Stimulated activated CD8-positive, alpha-beta memory T cell treated with anti-CD3 and anti-CD28 coated beads, Interleukin-2, amount 100 ng/mL, for 48 hours (primary cell): ENCODE results near the gene GADD45B.
"Not testable (repeated sequence)": the region's sequence is repeated elsewhere in the genome, so short reads cannot be mapped to it uniquely, and the experiment has no call there.

Experiments used
- DNase-seq, 2 donors: peaks; one replicate each; pipeline ENCODE4 v3.0.0-alpha.2; 2020; ENCODE audit warnings: low read depth in 2 of 2

GADD45B gene

GRCh38 chr19:2514981-2515518 lies 39.1 kb downstream of the GADD45B start:
- no peak for DNase-seq

- no peak for DNase-seq
Observed at GRCh38 chr19:2516727-2517126, 40.8 kb downstream of the GADD45B start.

- DNase-seq: no peak
Observed at GRCh38 chr19:2517881-2518601, 42.1 kb downstream of the GADD45B start.

- DNase-seq: not testable (repeated sequence)
Observed at GRCh38 chr19:2518856-2519255, 42.9 kb downstream of the GADD45B start.

- no peak for DNase-seq
Observed at GRCh38 chr19:2519482-2519881, 43.6 kb downstream of the GADD45B start.

GRCh38 chr19:2523630-2524311 lies 47.8 kb downstream of the GADD45B start:
- DNase-seq: no peak

- DNase-seq: no peak
Observed at GRCh38 chr19:2524361-2524839, 48.5 kb downstream of the GADD45B start.

GRCh38 chr19:2524840-2525723 lies 49.2 kb downstream of the GADD45B start:
- no peak for DNase-seq

- no peak for DNase-seq
Observed at GRCh38 chr19:2527171-2527570, 51.2 kb downstream of the GADD45B start.

GRCh38 chr19:2527686-2528085 lies 51.8 kb downstream of the GADD45B start:
- DNase-seq: no peak
